ENCODE data around the gene MPZL3. TPM values are rescaled to one million over a fixed set of nuclear protein-coding genes. Genes with fewer than 3 reads are reported as not detected.
A peak's percentile ranks its signal among the peaks of the same experiment; 100 is the strongest.

Gene MPZL3
- total RNA-seq, 1 experiment from 2014 or later: 7.0 TPM

GRCh38 chr11:118202599-118203422, 49.4 kb downstream of the MPZL3 start:
- Histone ChIP-seq H3K4me1 (ENCODE audit: low read length) (peaks cover 29% of the 10 kb centered on the region), H3K36me3 (ENCODE audit: insufficient read depth, low read length) (no peaks in the 10 kb centered on the region), H3K27me3 (ENCODE audit: low read length) (no peaks in the 10 kb centered on the region), H3K9me2 (replicated peaks; ENCODE audit: insufficient read depth, low read length) (no peaks in the 10 kb centered on the region), H3K4me3 (ENCODE audit: low read length) (no peak overlapping the region), H3K27ac (ENCODE audit: low read length) (no peak overlapping the region), H3K9ac (ENCODE audit: low read length) (no peak overlapping the region), H3K79me2 (ENCODE audit: low read length) (no peaks in the 10 kb centered on the region), H2AFZ (ENCODE audit: low read length) (no peak overlapping the region), H4K20me1 (ENCODE audit: insufficient read depth, low read depth, low read length) (no peaks in the 10 kb centered on the region), H3K9me3 (ENCODE audit: low read length) (no peaks in the 10 kb centered on the region), H3K4me2 (ENCODE audit: low read depth, low read length, poor library complexity, severe bottlenecking) (no peak overlapping the region)
- no peak for DNase-seq

GRCh38 chr11:118201966-118202365, 50.2 kb downstream of the MPZL3 start:
- no peaks in the 10 kb centered on the region for H3K9me2 ChIP-seq (replicated peaks; ENCODE audit: insufficient read depth, low read length)
- no peaks in the 10 kb centered on the region for H3K79me2 ChIP-seq (ENCODE audit: low read length)
- H4K20me1 ChIP-seq (ENCODE audit: insufficient read depth, low read depth, low read length): no peaks in the 10 kb centered on the region
- no peak overlapping the region for H3K4me3 ChIP-seq (ENCODE audit: low read length)
- no peaks in the 10 kb centered on the region for H3K36me3 ChIP-seq (ENCODE audit: insufficient read depth, low read length)
- H3K9ac ChIP-seq (ENCODE audit: low read length): no peak overlapping the region
- H3K9me3 ChIP-seq (ENCODE audit: low read length): no peaks in the 10 kb centered on the region
- no peak overlapping the region for H2AFZ ChIP-seq (ENCODE audit: low read length)
- H3K4me1 ChIP-seq (ENCODE audit: low read length): peaks cover 33% of the 10 kb centered on the region
- no peaks in the 10 kb centered on the region for H3K27me3 ChIP-seq (ENCODE audit: low read length)
- no peak overlapping the region for H3K27ac ChIP-seq (ENCODE audit: low read length)
- no peak overlapping the region for H3K4me2 ChIP-seq (ENCODE audit: low read depth, low read length, poor library complexity, severe bottlenecking)
- no peak for DNase-seq

GRCh38 chr11:118200901-118201680, 51.1 kb downstream of the MPZL3 start:
- peaks cover 24% of the 10 kb centered on the region for H3K4me1 ChIP-seq (ENCODE audit: low read length)
- no peaks in the 10 kb centered on the region for H3K79me2 ChIP-seq (ENCODE audit: low read length)
- H3K9ac ChIP-seq (ENCODE audit: low read length): no peak overlapping the region
- no peaks in the 10 kb centered on the region for H4K20me1 ChIP-seq (ENCODE audit: insufficient read depth, low read depth, low read length)
- no peaks in the 10 kb centered on the region for H3K36me3 ChIP-seq (ENCODE audit: insufficient read depth, low read length)
- H3K27me3 ChIP-seq (ENCODE audit: low read length): no peaks in the 10 kb centered on the region
- DNase-seq: no peak
- H3K4me3 ChIP-seq (ENCODE audit: low read length): no peak overlapping the region
- no peak overlapping the region for H3K4me2 ChIP-seq (ENCODE audit: low read depth, low read length, poor library complexity, severe bottlenecking)
- no peak overlapping the region for H3K27ac ChIP-seq (ENCODE audit: low read length)
- H3K9me2 ChIP-seq (replicated peaks; ENCODE audit: insufficient read depth, low read length): no peaks in the 10 kb centered on the region
- no peaks in the 10 kb centered on the region for H3K9me3 ChIP-seq (ENCODE audit: low read length)
- no peak overlapping the region for H2AFZ ChIP-seq (ENCODE audit: low read length)

- Histone ChIP-seq H3K9me2 (replicated peaks; ENCODE audit: insufficient read depth, low read length) (no peaks in the 10 kb centered on the region), H3K9me3 (ENCODE audit: low read length) (no peaks in the 10 kb centered on the region), H3K36me3 (ENCODE audit: insufficient read depth, low read length) (no peaks in the 10 kb centered on the region), H3K4me3 (ENCODE audit: low read length) (no peak overlapping the region), H3K9ac (ENCODE audit: low read length) (no peak overlapping the region), H3K4me1 (ENCODE audit: low read length) (peaks cover 23% of the 10 kb centered on the region), H3K4me2 (ENCODE audit: low read depth, low read length, poor library complexity, severe bottlenecking) (no peak overlapping the region), H3K27me3 (ENCODE audit: low read length) (no peaks in the 10 kb centered on the region), H3K27ac (ENCODE audit: low read length) (no peak overlapping the region), H2AFZ (ENCODE audit: low read length) (no peak overlapping the region), H4K20me1 (ENCODE audit: insufficient read depth, low read depth, low read length) (no peaks in the 10 kb centered on the region), H3K79me2 (ENCODE audit: low read length) (no peaks in the 10 kb centered on the region)
- no peak for DNase-seq
Observed at GRCh38 chr11:118200497-118200896, 51.7 kb downstream of the MPZL3 start.

- H3K27ac ChIP-seq (ENCODE audit: low read length): peak overlapping the region; percentile 61; the same call in 1 of the 2 replicates
- no peaks in the 10 kb centered on the region for H4K20me1 ChIP-seq (ENCODE audit: insufficient read depth, low read depth, low read length)
- H3K27me3 ChIP-seq (ENCODE audit: low read length): no peaks in the 10 kb centered on the region
- H3K9me3 ChIP-seq (ENCODE audit: low read length): no peaks in the 10 kb centered on the region
- H2AFZ ChIP-seq (ENCODE audit: low read length): no peak overlapping the region
- H3K79me2 ChIP-seq (ENCODE audit: low read length): no peaks in the 10 kb centered on the region
- no peaks in the 10 kb centered on the region for H3K9me2 ChIP-seq (replicated peaks; ENCODE audit: insufficient read depth, low read length)
- H3K4me1 ChIP-seq (ENCODE audit: low read length): peaks cover 23% of the 10 kb centered on the region
- no peaks in the 10 kb centered on the region for H3K36me3 ChIP-seq (ENCODE audit: insufficient read depth, low read length)
- no peak overlapping the region for H3K4me2 ChIP-seq (ENCODE audit: low read depth, low read length, poor library complexity, severe bottlenecking)
- no peak for DNase-seq
- no peak overlapping the region for H3K9ac ChIP-seq (ENCODE audit: low read length)
- no peak overlapping the region for H3K4me3 ChIP-seq (ENCODE audit: low read length)
Observed at GRCh38 chr11:118199135-118199534, 53.0 kb downstream of the MPZL3 start.

GRCh38 chr11:118198370-118198769, 53.8 kb downstream of the MPZL3 start:
- Histone ChIP-seq H2AFZ (ENCODE audit: low read length) (peak overlapping the region; percentile 12; the same call in 1 of the 2 replicates), H3K36me3 (ENCODE audit: insufficient read depth, low read length) (no peaks in the 10 kb centered on the region), H3K4me1 (ENCODE audit: low read length) (peaks cover 23% of the 10 kb centered on the region), H3K4me2 (ENCODE audit: low read depth, low read length, poor library complexity, severe bottlenecking) (peak overlapping the region; percentile 54), H4K20me1 (ENCODE audit: insufficient read depth, low read depth, low read length) (no peaks in the 10 kb centered on the region), H3K9me2 (replicated peaks; ENCODE audit: insufficient read depth, low read length) (no peaks in the 10 kb centered on the region), H3K27me3 (ENCODE audit: low read length) (no peaks in the 10 kb centered on the region), H3K4me3 (ENCODE audit: low read length) (no peak overlapping the region), H3K79me2 (ENCODE audit: low read length) (no peaks in the 10 kb centered on the region), H3K9ac (ENCODE audit: low read length) (no peak overlapping the region), H3K9me3 (ENCODE audit: low read length) (no peaks in the 10 kb centered on the region), H3K27ac (ENCODE audit: low read length) (peak overlapping the region; percentile 61; the same call in 1 of the 2 replicates)
- DNase-seq: peak; percentile 88

GRCh38 chr11:118194835-118195627, 57.1 kb downstream of the MPZL3 start:
- Histone ChIP-seq H3K27me3 (ENCODE audit: low read length) (no peaks in the 10 kb centered on the region), H3K4me2 (ENCODE audit: low read depth, low read length, poor library complexity, severe bottlenecking) (no peak overlapping the region), H2AFZ (ENCODE audit: low read length) (no peak overlapping the region), H4K20me1 (ENCODE audit: insufficient read depth, low read depth, low read length) (no peaks in the 10 kb centered on the region), H3K79me2 (ENCODE audit: low read length) (no peaks in the 10 kb centered on the region), H3K36me3 (ENCODE audit: insufficient read depth, low read length) (no peaks in the 10 kb centered on the region), H3K9me3 (ENCODE audit: low read length) (no peaks in the 10 kb centered on the region), H3K27ac (ENCODE audit: low read length) (no peak overlapping the region), H3K9me2 (replicated peaks; ENCODE audit: insufficient read depth, low read length) (no peaks in the 10 kb centered on the region), H3K4me1 (ENCODE audit: low read length) (peaks cover 20% of the 10 kb centered on the region), H3K4me3 (ENCODE audit: low read length) (no peak overlapping the region), H3K9ac (ENCODE audit: low read length) (no peak overlapping the region)
- DNase-seq: no peak

Data from Karpas-422 (cell line).